Thoracic aorta (tissue), 2 donors: ENCODE measurements around the gene MRPS2. TPM values are rescaled to one million over a fixed set of nuclear protein-coding genes. Genes with fewer than 3 reads are reported as not detected.

Experiments used
- ATAC-seq: fragments of 150-250 bp; one replicate; pipeline ENCODE4 v1.8.0; 2017; ENCODE audit warnings: low read depth; ENCODE audit not compliant: insufficient number of reproducible peaks, low FRiP score
- DNase-seq: peaks from one replicate; pipeline ENCODE4 v3.0.0-alpha.2; 2020; ENCODE audit warnings: low spot score
- H3K27ac ChIP-seq, 2 donors: fragments of 200-600 bp; sonication (generic); 1 replicate in 1 of 2; 2 replicates in 1 of 2; pipeline ENCODE4 v1.5.1; 2016; ENCODE audit warnings: mild to moderate bottlenecking in 2 of 2, moderate library complexity in 2 of 2
- H3K27me3 ChIP-seq: fragments of 200-600 bp; sonication (generic); replicated peaks from 2 replicates; pipeline ENCODE4 v1.6.0; 2016; ENCODE audit warnings: mild to moderate bottlenecking; ENCODE audit not compliant: insufficient read depth
- H3K36me3 ChIP-seq: fragments of 200-600 bp; sonication (generic); one replicate; pipeline ENCODE4 v1.5.1; 2016
- H3K4me1 ChIP-seq, 2 donors: fragments of 200-600 bp; sonication (generic); 1 replicate in 1 of 2; 2 replicates in 1 of 2; pipeline versions ENCODE4 v1.5.1 to v1.6.0; 2016; ENCODE audit warnings: low read depth in 2 of 2, mild to moderate bottlenecking in 1 of 2; ENCODE audit not compliant: control insufficient read depth in 1 of 2
- H3K4me3 ChIP-seq: fragments of 200-600 bp; sonication (generic); 2 replicates; pipeline ENCODE4 v1.5.1; 2016; ENCODE audit warnings: mild to moderate bottlenecking
- H3K9me3 ChIP-seq: fragments of 200-600 bp; sonication (generic); 2 replicates; pipeline ENCODE4 v1.5.1; 2016
- total RNA-seq, 2 donors: library from RNA; depleted of rRNA; stranded (reverse); fragments of >200 nt; gene quantifications; one replicate each; pipeline versions ENCODE4 v1.1.0 to v1.2.3, GENCODE V29; 2016
- TF ChIP-seq, protein P1 (sequence below): fragments of 200-600 bp; sonication (generic); IDR thresholded peaks from one replicate; pipeline ENCODE4 v1.5.1; 2019; ENCODE audit warnings: antibody characterized with exemption

MRPS2 gene
- total RNA-seq, 2 donors from 2014 or later = 31.5 to 32.2 TPM

DNA sequence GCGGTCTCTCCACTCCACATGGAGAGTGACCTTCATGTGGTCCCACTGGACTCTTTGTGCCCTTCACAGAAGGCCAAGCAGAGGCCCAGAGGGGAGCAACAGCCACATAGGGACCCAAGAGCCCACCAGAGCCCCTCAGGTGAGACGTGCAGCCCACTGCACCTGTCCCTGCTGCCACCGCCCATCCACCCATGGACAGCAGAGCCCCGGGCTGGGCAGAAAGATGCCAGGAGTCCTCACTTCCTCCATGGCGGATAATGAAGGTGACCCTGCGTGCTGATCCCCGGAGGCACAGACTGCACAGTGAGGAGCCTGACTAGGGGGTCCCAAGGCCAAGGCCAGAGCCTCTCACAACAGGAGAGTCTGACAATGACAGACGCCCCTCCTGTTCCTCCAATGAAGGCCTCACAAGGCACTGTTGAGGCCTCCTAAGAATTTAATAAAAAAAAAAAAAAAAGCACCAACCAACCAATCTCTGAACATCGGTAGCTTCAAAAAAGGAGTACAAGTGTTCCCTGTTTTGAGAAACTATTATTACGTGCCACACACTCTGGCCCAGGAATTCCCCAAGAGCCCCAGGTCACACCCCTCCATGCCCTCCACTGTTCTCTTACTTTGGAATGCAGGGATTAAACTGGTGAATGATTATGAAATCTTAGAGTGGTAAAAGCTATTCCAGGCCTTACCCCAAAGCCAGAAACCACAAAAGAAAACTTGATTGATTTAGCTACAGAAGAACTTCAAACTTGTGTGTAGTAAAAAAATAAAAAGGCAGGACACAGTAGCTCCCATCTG is 23.7 kb upstream of the MRPS2 start:
- no peak for ATAC-seq
- H3K4me3 ChIP-seq = no peak overlapping the region
- H3K9me3 ChIP-seq = no peaks in the 10 kb centered on the region
- DNase-seq = no peak
- H3K4me1 ChIP-seq = peaks cover 5 to 17% of the 10 kb centered on the region in 2 donors
- no peak overlapping the region for H3K27ac ChIP-seq
- H3K36me3 ChIP-seq = no peaks in the 10 kb centered on the region
- H3K27me3 ChIP-seq = no peaks in the 10 kb centered on the region
- TF ChIP-seq, protein P1, sequence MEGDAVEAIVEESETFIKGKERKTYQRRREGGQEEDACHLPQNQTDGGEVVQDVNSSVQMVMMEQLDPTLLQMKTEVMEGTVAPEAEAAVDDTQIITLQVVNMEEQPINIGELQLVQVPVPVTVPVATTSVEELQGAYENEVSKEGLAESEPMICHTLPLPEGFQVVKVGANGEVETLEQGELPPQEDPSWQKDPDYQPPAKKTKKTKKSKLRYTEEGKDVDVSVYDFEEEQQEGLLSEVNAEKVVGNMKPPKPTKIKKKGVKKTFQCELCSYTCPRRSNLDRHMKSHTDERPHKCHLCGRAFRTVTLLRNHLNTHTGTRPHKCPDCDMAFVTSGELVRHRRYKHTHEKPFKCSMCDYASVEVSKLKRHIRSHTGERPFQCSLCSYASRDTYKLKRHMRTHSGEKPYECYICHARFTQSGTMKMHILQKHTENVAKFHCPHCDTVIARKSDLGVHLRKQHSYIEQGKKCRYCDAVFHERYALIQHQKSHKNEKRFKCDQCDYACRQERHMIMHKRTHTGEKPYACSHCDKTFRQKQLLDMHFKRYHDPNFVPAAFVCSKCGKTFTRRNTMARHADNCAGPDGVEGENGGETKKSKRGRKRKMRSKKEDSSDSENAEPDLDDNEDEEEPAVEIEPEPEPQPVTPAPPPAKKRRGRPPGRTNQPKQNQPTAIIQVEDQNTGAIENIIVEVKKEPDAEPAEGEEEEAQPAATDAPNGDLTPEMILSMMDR = no peak

GRCh38 chr9:135478191-135478590 is 22.3 kb upstream of the MRPS2 start:
- no peaks in the 10 kb centered on the region for H3K36me3 ChIP-seq
- peaks cover 5 to 20% of the 10 kb centered on the region in 2 donors for H3K4me1 ChIP-seq
- no peak overlapping the region for H3K4me3 ChIP-seq
- ATAC-seq (no peak), DNase-seq (no peak)
- no peaks in the 10 kb centered on the region for H3K9me3 ChIP-seq
- TF ChIP-seq, protein P1 = no peak
- no peak overlapping the region for H3K27ac ChIP-seq
- H3K27me3 ChIP-seq = no peaks in the 10 kb centered on the region

DNA sequence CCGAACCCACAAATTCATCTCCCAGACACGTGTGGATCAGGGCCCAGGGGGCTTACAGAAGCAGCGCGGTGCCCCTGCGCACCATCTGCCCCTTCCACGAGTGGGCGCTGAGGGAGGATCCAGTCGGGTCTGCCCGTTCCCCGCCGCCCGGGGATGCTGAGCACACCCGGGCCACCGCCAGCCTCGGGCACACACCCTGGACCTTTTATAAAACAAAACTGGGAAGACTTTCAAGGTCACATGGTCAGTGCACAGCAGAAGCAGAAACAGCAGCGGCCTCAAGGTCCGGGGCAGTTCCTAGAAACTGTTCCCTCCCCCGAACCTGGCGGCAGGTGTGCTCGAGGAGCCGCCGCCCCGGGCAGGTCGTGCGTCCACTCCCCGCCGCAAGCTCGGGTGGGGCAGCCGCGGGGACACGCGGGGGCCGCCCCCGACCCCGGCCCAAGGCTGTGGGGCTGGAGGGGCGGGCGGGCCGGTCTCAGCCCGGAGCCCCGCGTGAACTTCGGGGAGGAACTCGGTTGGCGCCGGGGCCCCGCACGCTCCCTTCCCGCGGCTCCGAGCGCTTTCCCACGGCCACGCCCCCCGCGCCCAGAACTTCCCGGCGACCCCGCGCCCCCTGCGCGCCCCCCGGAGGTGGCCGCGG is 21.5 kb upstream of the MRPS2 start:
- Histone ChIP-seq H3K9me3 (no peaks in the 10 kb centered on the region), H3K4me1 (peaks cover 5 to 20% of the 10 kb centered on the region in 2 donors), H3K36me3 (peaks cover under 1% of the 10 kb centered on the region), H3K27ac (peak overlapping the region in 1 of 2 donors; percentile 18), H3K27me3 (no peaks in the 10 kb centered on the region), H3K4me3 (peak overlapping the region; percentile 91)
- DNase-seq (no peak), ATAC-seq (no peak)
- TF ChIP-seq, protein P1 = no peak

- no peak for DNase-seq
- H3K27me3 ChIP-seq = no peaks in the 10 kb centered on the region
- H3K4me1 ChIP-seq = peaks cover 5 to 20% of the 10 kb centered on the region in 2 donors
- peak within 1 kb of the TSS in 1 of 2 donors; percentile 21 for H3K27ac ChIP-seq
- peak within 1 kb of the TSS; percentile 95 for H3K4me3 ChIP-seq
- TF ChIP-seq, protein P1 = no peak
- H3K9me3 ChIP-seq = no peaks in the 10 kb centered on the region
- H3K36me3 ChIP-seq = peaks cover 7% of the 10 kb centered on the region
- no peak for ATAC-seq
Measured at GRCh38 chr9:135479469-135480052, 20.9 kb upstream of the MRPS2 start, which contains the start of gene PPP1R26. Gene PPP1R26, plus strand, starts transcription at chr9:135479782. Its CDS starts 4,729 bp downstream, at chr9:135484511.
